H1 (cell line): ENCODE data around the gene HLX. TPM values are rescaled to one million over a fixed set of nuclear protein-coding genes. Genes with fewer than 3 reads are reported as not detected.
A peak's percentile ranks its signal among the peaks of the same experiment; 100 is the strongest.

Experiments
- CTCF ChIA-PET: fragments of 300-600 bp; sonication (Branson Sonifier 250); formaldehyde crosslinking; loops from one replicate; lab custom pipeline; 2021; ENCODE audit not compliant: partially characterized antibody; lab: Charles Lee
- POLR2A ChIA-PET: fragments of 300-600 bp; sonication (Branson Sonifier 250); formaldehyde crosslinking; loops from one replicate; lab custom pipeline; 2021; ENCODE audit warnings: inconsistent platforms; ENCODE audit not compliant: partially characterized antibody; lab: Charles Lee
- DNase-seq, 2 experiments: peaks; one replicate each; pipeline versions ENCODE4 v3.0.0 to v3.0.0-alpha.2; 2010 to 2022; ENCODE audit warnings: low spot score in 2 of 2, low read depth in 1 of 2, mixed read lengths in 1 of 2
- FAIRE-seq: peaks from 2 replicates; lab custom pipeline; 2011; peaks lifted over from hg19 to GRCh38; lab: Jason Lieb, UNC
- H2AFZ ChIP-seq: 2 replicates; pipeline ENCODE4 v1.8.1; 2012; ENCODE audit warnings: low read length, inconsistent platforms
- H2AK5ac ChIP-seq: 2 replicates; pipeline ENCODE4 v1.6.1; 2013; ENCODE audit warnings: low read depth, low read length
- H2BK120ac ChIP-seq: replicated peaks from 2 replicates; pipeline ENCODE3; 2013; ENCODE audit warnings: low read depth, low read length, inconsistent platforms
- H2BK12ac ChIP-seq: 2 replicates; pipeline ENCODE4 v1.6.1; 2013; ENCODE audit warnings: low read depth, low read length
- H2BK15ac ChIP-seq: 2 replicates; pipeline ENCODE4 v1.6.1; 2013; ENCODE audit warnings: low read length
- H2BK20ac ChIP-seq: 2 replicates; pipeline ENCODE4 v1.6.1; 2013; ENCODE audit warnings: low read length
- H2BK5ac ChIP-seq: 2 replicates; pipeline ENCODE4 v1.6.1; 2013; ENCODE audit warnings: low read depth, low read length
- H3K14ac ChIP-seq: 2 replicates; pipeline ENCODE4 v1.6.1; 2013; ENCODE audit warnings: inconsistent platforms; ENCODE audit not compliant: insufficient read length
- H3K18ac ChIP-seq: 2 replicates; pipeline ENCODE4 v1.6.1; 2013; ENCODE audit warnings: low read length; ENCODE audit errors: extremely low read depth
- H3K23ac ChIP-seq: 2 replicates; pipeline ENCODE4 v1.6.1; 2013; ENCODE audit warnings: inconsistent platforms; ENCODE audit not compliant: insufficient read length
- H3K23me2 ChIP-seq: 2 replicates; pipeline ENCODE4 v1.6.1; 2013; ENCODE audit warnings: low read depth, low read length
- H3K27ac ChIP-seq: 2 replicates; pipeline ENCODE4 v1.6.1; 2011; ENCODE audit warnings: low read depth, low read length, inconsistent platforms
- H3K27me3 ChIP-seq, 4 experiments: replicated peaks in 1 of 4; 1 replicate in 1 of 4; 2 replicates in 3 of 4; pipeline versions ENCODE4 v1.6.1 to v1.8.1; 2011 to 2013; ENCODE audit warnings: low read length in 3 of 4, mild to moderate bottlenecking in 3 of 4, inconsistent platforms in 2 of 4, mixed read lengths in 2 of 4, moderate library complexity in 1 of 4; ENCODE audit not compliant: control insufficient read depth in 3 of 4, insufficient read depth in 3 of 4; ENCODE audit errors: extremely low read depth in 1 of 4
- H3K36me3 ChIP-seq, 4 experiments: 2 replicates each; pipeline versions ENCODE4 v1.6.1 to v1.8.1; 2011 to 2013; ENCODE audit warnings: mild to moderate bottlenecking in 4 of 4, low read length in 3 of 4, moderate library complexity in 2 of 4, control low read depth in 1 of 4, inconsistent platforms in 1 of 4; ENCODE audit not compliant: insufficient read depth in 4 of 4, control insufficient read depth in 2 of 4
- H3K4ac ChIP-seq: replicated peaks from 2 replicates; pipeline ENCODE3; 2013; ENCODE audit warnings: low read length, low read depth, mixed read lengths, inconsistent platforms; ENCODE audit not compliant: insufficient read length
- H3K4me1 ChIP-seq, 4 experiments: replicated peaks in 1 of 4; 1 replicate in 1 of 4; 2 replicates in 3 of 4; pipeline versions ENCODE4 v1.6.1 to v1.8.1; 2011 to 2013; ENCODE audit warnings: low read length in 3 of 4, inconsistent platforms in 2 of 4, mixed read lengths in 1 of 4; ENCODE audit not compliant: insufficient read depth in 4 of 4, control insufficient read depth in 3 of 4
- H3K4me2 ChIP-seq, 2 experiments: 2 replicates each; pipeline versions ENCODE4 v1.6.1 to v1.8.1; 2011 to 2013; ENCODE audit warnings: low read depth in 2 of 2, low read length in 2 of 2, control low read depth in 1 of 2, inconsistent platforms in 1 of 2, mild to moderate bottlenecking in 1 of 2; ENCODE audit not compliant: insufficient read depth in 1 of 2
- H3K4me3 ChIP-seq, 4 experiments: fragments of 200-600, 300-600 bp in 1 of 4; sonication (generic), shearing (Covaris generic), sonication (Bioruptor Twin) in 1 of 4; 2 replicates each; pipeline versions ENCODE4 v1.5.1 to v1.8.1; 2011 to 2016; ENCODE audit warnings: low read length in 4 of 4, low read depth in 3 of 4, control low read depth in 2 of 4, inconsistent platforms in 2 of 4, mild to moderate bottlenecking in 2 of 4, mixed read lengths in 1 of 4, moderate library complexity in 1 of 4; ENCODE audit not compliant: insufficient read depth in 2 of 4; ENCODE audit errors: extremely low read depth in 1 of 4
- H3K56ac ChIP-seq: replicated peaks from 2 replicates; pipeline ENCODE3; 2013; ENCODE audit warnings: low read depth, mild to moderate bottlenecking, mixed read lengths, low read length, inconsistent platforms; ENCODE audit not compliant: insufficient read length
- H3K79me1 ChIP-seq: 2 replicates; pipeline ENCODE4 v1.6.1; 2013; ENCODE audit warnings: low read depth, low read length, control low read depth
- H3K79me2 ChIP-seq, 2 experiments: 2 replicates each; pipeline versions ENCODE4 v1.6.1 to v1.8.1; 2012 to 2013; ENCODE audit warnings: low read length in 2 of 2, mild to moderate bottlenecking in 2 of 2, inconsistent platforms in 1 of 2; ENCODE audit not compliant: insufficient read depth in 2 of 2, control insufficient read depth in 1 of 2
- H3K9ac ChIP-seq, 4 experiments: replicated peaks in 1 of 4; 1 replicate in 1 of 4; 2 replicates in 3 of 4; pipeline versions ENCODE4 v1.6.1 to v1.8.1; 2011 to 2013; ENCODE audit warnings: low read depth in 3 of 4, low read length in 3 of 4, control low read depth in 2 of 4, mild to moderate bottlenecking in 2 of 4, moderate library complexity in 2 of 4, inconsistent platforms in 1 of 4; ENCODE audit errors: extremely low read depth in 1 of 4
- H3K9me3 ChIP-seq, 2 experiments: 2 replicates each; pipeline versions ENCODE4 v1.6.1 to v1.8.1; 2012 to 2013; ENCODE audit warnings: mild to moderate bottlenecking in 2 of 2, moderate library complexity in 2 of 2, control low read depth in 1 of 2, inconsistent platforms in 1 of 2, low read depth in 1 of 2, low read length in 1 of 2, mixed read lengths in 1 of 2; ENCODE audit not compliant: insufficient read depth in 2 of 2
- H4K20me1 ChIP-seq, 2 experiments: replicated peaks in 1 of 2; 2 replicates each; pipeline versions ENCODE3 to v1.8.1; 2011 to 2013; ENCODE audit warnings: inconsistent platforms in 2 of 2, low read length in 2 of 2, mild to moderate bottlenecking in 1 of 2; ENCODE audit not compliant: insufficient read depth in 2 of 2, control insufficient read depth in 1 of 2
- H4K5ac ChIP-seq: 2 replicates; pipeline ENCODE4 v1.6.1; 2013; ENCODE audit warnings: low read length, low read depth, mixed read lengths, inconsistent platforms; ENCODE audit not compliant: insufficient read length
- H4K8ac ChIP-seq: 2 replicates; pipeline ENCODE4 v1.8.0; 2013; ENCODE audit warnings: mild to moderate bottlenecking, moderate library complexity, low read length, inconsistent platforms; ENCODE audit not compliant: insufficient read depth; ENCODE audit errors: extremely low read depth
- H4K91ac ChIP-seq: replicated peaks from 2 replicates; pipeline ENCODE3; 2013; ENCODE audit warnings: low read length, mixed read lengths, inconsistent platforms; ENCODE audit not compliant: insufficient read length
- ASH2L ChIP-seq: fragments of 200-600, 300-600 bp; sonication (generic); IDR thresholded peaks from one replicate; pipeline ENCODE4 v1.7.1; 2017; ENCODE audit warnings: low read length
- BRCA1 ChIP-seq: IDR thresholded peaks from 2 replicates; pipeline ENCODE4 v1.6.1; 2012; ENCODE audit warnings: low read depth, low read length, improper control_type of control experiment
- CEBPB ChIP-seq: IDR thresholded peaks from 2 replicates; pipeline ENCODE4 v1.6.1; 2012; ENCODE audit warnings: low read depth, low read length
- CREB1 ChIP-seq: IDR thresholded peaks from 2 replicates; pipeline ENCODE4 v1.6.1; 2012; ENCODE audit warnings: inconsistent platforms
- JUN ChIP-seq: IDR thresholded peaks from 2 replicates; pipeline ENCODE4 v1.6.1; 2011; ENCODE audit warnings: low read depth, mild to moderate bottlenecking, improper control_type of control experiment, low read length
- PHF8 ChIP-seq: fragments of 200-600 bp; sonication (generic); conservative IDR thresholded peaks from 2 replicates; pipeline ENCODE4 v1.7.1; 2012; ENCODE audit warnings: low read depth, mild to moderate bottlenecking, inconsistent platforms, low read length, moderate library complexity
- RAD21 ChIP-seq, 2 experiments: IDR thresholded peaks in 1 of 2; conservative IDR thresholded peaks in 1 of 2; 2 replicates each; pipeline ENCODE4 v1.6.1; 2011; ENCODE audit warnings: low read depth in 2 of 2, low read length in 2 of 2, improper control_type of control experiment in 1 of 2, inconsistent platforms in 1 of 2, mild to moderate bottlenecking in 1 of 2, moderate library complexity in 1 of 2
- SAP30 ChIP-seq: fragments of 300-600 bp; sonication (generic); IDR thresholded peaks from 2 replicates; pipeline ENCODE4 v1.7.1; 2012; ENCODE audit warnings: low read length, moderate library complexity, mild to moderate bottlenecking, inconsistent platforms; ENCODE audit not compliant: insufficient read depth, insufficient replicate concordance
- SP2 ChIP-seq: IDR thresholded peaks from 2 replicates; pipeline ENCODE4 v1.6.1; 2012; ENCODE audit warnings: mild to moderate bottlenecking, low read length, inconsistent platforms
- TCF12 ChIP-seq: IDR thresholded peaks from 2 replicates; pipeline ENCODE4 v1.6.1; 2011; ENCODE audit warnings: low read depth, mild to moderate bottlenecking, low read length
- WGBS, 2 experiments: shearing (Covaris generic) in 1 of 2; methylation state at CpG; one replicate each; pipeline versions ENCODE4 v1.1.6 to v1.1.7; 2013 to 2015; ENCODE audit warnings: low lambda C conversion rate in 2 of 2, mixed read lengths in 2 of 2, inconsistent platforms in 1 of 2, low coverage in 1 of 2, missing lambda C conversion rate in 1 of 2; ENCODE audit not compliant: insufficient replicate concordance in 2 of 2, insufficient coverage in 1 of 2, insufficient read length in 1 of 2; ENCODE audit errors: extremely low coverage in 1 of 2, missing lambda C conversion rate in 1 of 2; 5-methylcytosine and 5-hydroxymethylcytosine counted together
- polyA plus RNA-seq, 7 experiments: library from polyadenylated mRNA; depleted of rRNA in 3 of 7; stranded (reverse) in 5 of 7; unstranded in 2 of 7; fragments of >200 nt in 5 of 7; fragments of 200-250 nt in 2 of 7; gene quantifications; 1 replicate in 5 of 7; 2 replicates in 1 of 7; 4 replicates in 1 of 7; pipeline versions ENCODE4 v1.2.1 to v1.2.3, GENCODE V29; 2011 to 2013; ENCODE audit warnings: missing spikeins in 2 of 7, mixed read lengths in 2 of 7
- total RNA-seq: library from RNA; stranded (reverse); fragmentation: NEBNext Ultra II Directional; extraction: Animal tissue kit (Norgen Biotek cat#: 25700); gene quantifications from 2 replicates; pipeline ENCODE4 v1.2.1, GENCODE V29; 2021
- TF ChIP-seq, protein P1 (sequence below): IDR thresholded peaks from 2 replicates; pipeline ENCODE4 v1.6.1; 2011; ENCODE audit warnings: low read depth, mild to moderate bottlenecking, low read length; ENCODE audit not compliant: insufficient read depth

Gene HLX
- total and polyA plus RNA-seq, 2 of the 8 experiments (the other 6 are each of a cell fraction or from before 2014, with no cell fraction given), result 0.11 to 0.30 TPM

DNA sequence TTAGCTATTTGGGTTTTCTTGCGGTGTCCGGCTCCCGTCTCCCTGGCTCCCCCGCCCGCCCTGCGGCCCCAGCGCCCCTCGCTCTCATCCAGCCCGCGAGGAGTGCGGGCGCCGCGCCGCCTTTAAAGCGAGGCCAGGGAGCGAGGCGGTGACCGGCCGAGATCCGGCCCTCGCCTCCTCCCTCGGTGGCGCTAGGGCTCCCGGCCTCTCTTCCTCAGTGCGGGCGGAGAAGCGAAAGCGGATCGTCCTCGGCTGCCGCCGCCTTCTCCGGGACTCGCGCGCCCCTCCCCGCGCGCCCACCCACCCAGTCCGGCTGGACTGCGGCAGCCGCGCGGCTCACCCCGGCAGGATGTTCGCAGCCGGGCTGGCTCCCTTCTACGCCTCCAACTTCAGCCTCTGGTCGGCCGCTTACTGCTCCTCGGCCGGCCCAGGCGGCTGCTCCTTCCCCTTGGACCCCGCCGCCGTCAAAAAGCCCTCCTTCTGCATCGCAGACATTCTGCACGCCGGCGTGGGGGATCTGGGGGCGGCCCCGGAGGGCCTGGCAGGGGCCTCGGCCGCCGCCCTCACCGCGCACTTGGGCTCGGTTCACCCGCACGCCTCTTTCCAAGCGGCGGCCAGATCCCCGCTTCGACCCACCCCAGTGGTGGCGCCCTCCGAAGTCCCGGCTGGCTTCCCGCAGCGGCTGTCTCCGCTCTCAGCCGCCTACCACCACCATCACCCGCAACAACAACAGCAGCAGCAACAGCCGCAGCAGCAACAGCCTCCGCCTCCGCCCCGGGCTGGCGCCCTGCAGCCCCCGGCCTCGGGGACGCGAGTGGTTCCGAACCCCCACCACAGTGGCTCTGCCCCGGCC, 492 bp downstream of the HLX start:
- Histone ChIP-seq H3K23me2 (peaks cover 13% of the 10 kb centered on the region; the same call in 1 of the 2 replicates), H2BK120ac (no peak overlapping the region), H3K4me2 (peak overlapping the region; percentile 76 to 95), H3K79me1 (no peaks in the 10 kb centered on the region), H3K27me3 (peaks cover 84 to 100% (median 97%) of the 10 kb centered on the region in 4 experiments), H3K79me2 (no peaks in the 10 kb centered on the region), H2AFZ (no peak overlapping the region), H2BK5ac (no peak overlapping the region), H3K14ac (no peak overlapping the region), H4K20me1 (peaks cover 14 to 27% of the 10 kb centered on the region in 2 experiments), H3K9ac (no peak overlapping the region), H3K23ac (no peak overlapping the region), H3K9me3 (no peaks in the 10 kb centered on the region), H4K5ac (no peak overlapping the region), H2AK5ac (no peak overlapping the region), H3K18ac (no peak overlapping the region), H4K91ac (no peak overlapping the region), H3K4me1 (peaks cover 15 to 34% (median 19%) of the 10 kb centered on the region in 4 experiments), H3K56ac (no peak overlapping the region), H3K36me3 (no peaks in the 10 kb centered on the region; a peak in 1 of 8 replicates), H2BK20ac (no peak overlapping the region), H3K4me3 (peak overlapping the region; percentile 24 to 65 (median 37); a peak in 7 of 8 replicates), H2BK15ac (no peak overlapping the region), H3K4ac (no peak overlapping the region), H2BK12ac (no peak overlapping the region), H4K8ac (no peak overlapping the region), H3K27ac (no peak overlapping the region)
- FAIRE-seq (no peak), DNase-seq (peak in 1 of 2 experiments; percentile 71)
- ChIA-PET CTCF (interaction anchor here (0.7 to 2.5 kb wide), 6 partner anchors 15 to 407 kb away, joined by 3 to 10 read pairs (median 3); no protein-coding TSS in a partner anchor), POLR2A (interaction anchor here (0.9 to 1.2 kb wide), 3 partner anchors 9 to 17 kb away, joined by 4 to 5 read pairs (median 4); no protein-coding TSS in a partner anchor)
- 2% methylated on average over 38 of the region's 94 CpGs; no CpG with 5 or more reads in 1 of the 2 experiments for WGBS, 2 experiments
- TF ChIP-seq CREB1 (no peak), RAD21 (IDR thresholded peaks at IDR 0.05 in 1 of 2, conservative IDR thresholded peaks at IDR 0.05 in 1 of 2; ENCODE audit: low read depth in 2 of 2, low read length in 2 of 2) (no peak), SP2 (no peak), BRCA1 (no peak), TCF12 (no peak), JUN (no peak), ASH2L (no peak), SAP30 (no peak), CEBPB (no peak), PHF8 (no peak)
- TF ChIP-seq, protein P1, sequence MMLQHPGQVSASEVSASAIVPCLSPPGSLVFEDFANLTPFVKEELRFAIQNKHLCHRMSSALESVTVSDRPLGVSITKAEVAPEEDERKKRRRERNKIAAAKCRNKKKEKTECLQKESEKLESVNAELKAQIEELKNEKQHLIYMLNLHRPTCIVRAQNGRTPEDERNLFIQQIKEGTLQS, result no peak
